GM21529 (cell line): Measurements from ENCODE around the gene AAK1.
"Not testable (repeated sequence)": the region's sequence is repeated elsewhere in the genome, so short reads cannot be mapped to it uniquely, and the experiment has no call there.

Source experiments
- ATAC-seq: cut with Tn5 transposase; IDR thresholded peaks from one replicate; pipeline ENCODE4 v1.9.1; 2021; ENCODE audit not compliant: unreplicated experiment

Gene AAK1

GRCh38 chr2:69576880-69577279 is 66.7 kb downstream of the AAK1 start:
- ATAC-seq = no peak

GRCh38 chr2:69575926-69576325 is 67.6 kb downstream of the AAK1 start:
- ATAC-seq = no peak

GRCh38 chr2:69575371-69575770 is 68.2 kb downstream of the AAK1 start:
- not testable (repeated sequence) for ATAC-seq

GRCh38 chr2:69572641-69573040 is 70.9 kb downstream of the AAK1 start:
- no peak for ATAC-seq

GRCh38 chr2:69571189-69571588 is 72.3 kb downstream of the AAK1 start:
- ATAC-seq = no peak

- ATAC-seq = no peak
Observed at GRCh38 chr2:69570474-69570873, 73.1 kb downstream of the AAK1 start.

GRCh38 chr2:69567909-69568300 is 75.6 kb downstream of the AAK1 start:
- no peak for ATAC-seq

- no peak for ATAC-seq
Observed at GRCh38 chr2:69567157-69567908, 76.2 kb downstream of the AAK1 start.

GRCh38 chr2:69566669-69567068 is 76.9 kb downstream of the AAK1 start:
- no peak for ATAC-seq

GRCh38 chr2:69565431-69565839 is 78.1 kb downstream of the AAK1 start:
- peak; percentile 82 for ATAC-seq

- ATAC-seq = no peak
Observed at GRCh38 chr2:69564604-69565003, 78.9 kb downstream of the AAK1 start.

GRCh38 chr2:69563021-69563420 is 80.5 kb downstream of the AAK1 start:
- ATAC-seq = no peak

GRCh38 chr2:69561101-69561500 is 82.4 kb downstream of the AAK1 start:
- no peak for ATAC-seq

- ATAC-seq = no peak
Observed at GRCh38 chr2:69560147-69560482, 83.4 kb downstream of the AAK1 start.

GRCh38 chr2:69559442-69560146 is 83.9 kb downstream of the AAK1 start:
- ATAC-seq = peak; percentile 75

GRCh38 chr2:69556008-69556407 is 87.5 kb downstream of the AAK1 start:
- ATAC-seq = no peak

- ATAC-seq = no peak
Observed at GRCh38 chr2:69554981-69555380, 88.6 kb downstream of the AAK1 start.

- no peak for ATAC-seq
Observed at GRCh38 chr2:69554568-69554967, 89.0 kb downstream of the AAK1 start.

- ATAC-seq = no peak
Observed at GRCh38 chr2:69553991-69554390, 89.5 kb downstream of the AAK1 start.

- not testable (repeated sequence) for ATAC-seq
Observed at GRCh38 chr2:69550511-69550910, 93.0 kb downstream of the AAK1 start.

GRCh38 chr2:69549421-69549820 is 94.1 kb downstream of the AAK1 start:
- ATAC-seq = no peak

- ATAC-seq = no peak
Observed at GRCh38 chr2:69547984-69548715, 95.4 kb downstream of the AAK1 start.
